Panc1 (cell line): ENCODE results near the gene GRID1. TPM values are rescaled to one million over a fixed set of nuclear protein-coding genes. Genes with fewer than 3 reads are reported as not detected.

Experiments
- ATAC-seq: fragments of 200-7000 bp; cut with Tn5 transposase; 2 replicates; pipeline ENCODE4 v1.9.1; 2020; ENCODE audit warnings: mild to moderate bottlenecking, moderate library complexity
- BruUV-seq: library from RNA; stranded (reverse); fragments of 400-500 nt; replicated peaks from 2 replicates; lab custom pipeline; 2021; lab: Mats Ljungman, UMichigan
- CTCF ChIA-PET: fragments of 300-600 bp; sonication (Branson Sonifier 250); formaldehyde crosslinking; loops from one replicate; lab custom pipeline; 2022; ENCODE audit warnings: antibody characterized with exemption; lab: Charles Lee
- POLR2A ChIA-PET: fragments of 300-600 bp; sonication (Branson Sonifier 250); formaldehyde crosslinking; loops from one replicate; lab custom pipeline; 2022; ENCODE audit warnings: antibody characterized with exemption; lab: Charles Lee
- DNase-seq: peaks from one replicate; pipeline ENCODE4 v3.0.0-alpha.2; 2010; ENCODE audit warnings: low read depth, low spot score
- H3K27ac ChIP-seq: 2 replicates; pipeline ENCODE4 v1.5.1; 2011; ENCODE audit warnings: mild to moderate bottlenecking, low read length, inconsistent platforms
- H3K27me3 ChIP-seq: fragments of 200-500 bp; sonication (Bioruptor generic); 2 replicates; pipeline ENCODE4 v1.6.0; 2014; ENCODE audit warnings: low read length, inconsistent platforms; ENCODE audit not compliant: control insufficient read depth, insufficient read depth
- H3K36me3 ChIP-seq: fragments of 200-500 bp; sonication (Bioruptor generic); 2 replicates; pipeline ENCODE4 v1.5.1; 2014; ENCODE audit warnings: inconsistent platforms, mild to moderate bottlenecking, low read length, moderate library complexity; ENCODE audit not compliant: control insufficient read depth, insufficient read depth
- H3K4me1 ChIP-seq: 2 replicates; pipeline ENCODE4 v1.5.1; 2011; ENCODE audit warnings: inconsistent platforms, mild to moderate bottlenecking, low read length, moderate library complexity; ENCODE audit not compliant: control insufficient read depth, insufficient read depth
- H3K4me3 ChIP-seq, 2 experiments: 2 replicates each; pipeline ENCODE4 v1.5.1; 2011 to 2012; ENCODE audit warnings: low read depth in 2 of 2, low read length in 2 of 2, mild to moderate bottlenecking in 2 of 2, inconsistent platforms in 1 of 2, moderate library complexity in 1 of 2
- H3K9me3 ChIP-seq: fragments of 200-500 bp; sonication (Bioruptor generic); 2 replicates; pipeline ENCODE4 v1.5.1; 2014; ENCODE audit warnings: low read depth, mild to moderate bottlenecking, inconsistent platforms, low read length, moderate library complexity; ENCODE audit not compliant: control insufficient read depth, insufficient read depth
- CTCF ChIP-seq: fragments of 450-650 bp; IDR thresholded peaks from 2 replicates; pipeline ENCODE4 v1.5.1; 2017; ENCODE audit warnings: mild to moderate bottlenecking
- POLR2AphosphoS5 ChIP-seq: IDR thresholded peaks from 2 replicates; pipeline ENCODE4 v1.6.1; 2012; ENCODE audit warnings: mild to moderate bottlenecking, low read depth, low read length, moderate library complexity
- SIN3A ChIP-seq: IDR thresholded peaks from 2 replicates; pipeline ENCODE4 v1.6.1; 2012; ENCODE audit warnings: low read depth, mild to moderate bottlenecking, low read length, moderate library complexity, borderline replicate concordance; ENCODE audit not compliant: insufficient read depth
- TCF7L2 ChIP-seq: IDR thresholded peaks from 2 replicates; pipeline ENCODE4 v1.6.1; 2011; ENCODE audit warnings: mild to moderate bottlenecking, low read depth, low read length, inconsistent platforms
- in situ Hi-C: cut with HindIII; loops from 2 replicates; pipeline ENCODE4 v1.10.0; 2016; ENCODE audit warnings: low sequenced_read_pairs, low pct_unique_long_range_greater_than_20kb
- intact Hi-C: fragments of 100-400 bp; cut with micrococcal nuclease; formaldehyde crosslinking; loops from one replicate; pipeline ENCODE4 v1.10.0; 2022; ENCODE audit not compliant: unreplicated experiment
- total RNA-seq: library from RNA; stranded (reverse); gene quantifications from one replicate; pipeline ENCODE4 v1.2.1, GENCODE V29; 2021; ENCODE audit not compliant: unreplicated experiment
- TF ChIP-seq, protein P1 (sequence below), 2 experiments: IDR thresholded peaks; 2 replicates each; pipeline ENCODE4 v1.6.1; 2011 to 2012; ENCODE audit warnings: low read depth in 2 of 2, control low read depth in 1 of 2, low read length in 1 of 2, mild to moderate bottlenecking in 1 of 2, moderate library complexity in 1 of 2; ENCODE audit not compliant: insufficient read depth in 1 of 2

GRID1 gene
- total RNA-seq, 1 experiment from 2014 or later = 2.3 TPM

DNA sequence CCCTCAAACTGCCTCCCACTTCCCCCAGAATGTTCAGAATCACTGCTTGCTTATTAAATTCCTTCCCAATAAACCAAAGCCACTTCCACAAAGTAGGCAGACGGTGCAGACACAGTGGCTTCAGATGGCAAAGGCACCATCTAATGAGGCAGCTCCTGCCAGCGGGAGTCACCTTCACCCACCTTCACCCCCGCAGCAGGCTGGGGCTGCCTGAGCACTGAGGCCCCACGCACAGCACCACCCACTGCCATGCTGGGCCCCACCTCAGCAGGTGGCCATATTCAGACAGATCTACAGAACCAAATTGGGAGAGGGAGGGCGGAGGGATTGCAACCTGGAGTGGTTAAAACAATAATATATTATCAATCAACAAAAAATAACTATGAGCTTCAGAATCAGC is 118.5 kb downstream of the GRID1 start:
- POLR2A ChIA-PET = no interaction called here
- TF ChIP-seq TCF7L2 (no peak), SIN3A (no peak), CTCF (no peak), POLR2AphosphoS5 (no peak)
- TF ChIP-seq, protein P1, sequence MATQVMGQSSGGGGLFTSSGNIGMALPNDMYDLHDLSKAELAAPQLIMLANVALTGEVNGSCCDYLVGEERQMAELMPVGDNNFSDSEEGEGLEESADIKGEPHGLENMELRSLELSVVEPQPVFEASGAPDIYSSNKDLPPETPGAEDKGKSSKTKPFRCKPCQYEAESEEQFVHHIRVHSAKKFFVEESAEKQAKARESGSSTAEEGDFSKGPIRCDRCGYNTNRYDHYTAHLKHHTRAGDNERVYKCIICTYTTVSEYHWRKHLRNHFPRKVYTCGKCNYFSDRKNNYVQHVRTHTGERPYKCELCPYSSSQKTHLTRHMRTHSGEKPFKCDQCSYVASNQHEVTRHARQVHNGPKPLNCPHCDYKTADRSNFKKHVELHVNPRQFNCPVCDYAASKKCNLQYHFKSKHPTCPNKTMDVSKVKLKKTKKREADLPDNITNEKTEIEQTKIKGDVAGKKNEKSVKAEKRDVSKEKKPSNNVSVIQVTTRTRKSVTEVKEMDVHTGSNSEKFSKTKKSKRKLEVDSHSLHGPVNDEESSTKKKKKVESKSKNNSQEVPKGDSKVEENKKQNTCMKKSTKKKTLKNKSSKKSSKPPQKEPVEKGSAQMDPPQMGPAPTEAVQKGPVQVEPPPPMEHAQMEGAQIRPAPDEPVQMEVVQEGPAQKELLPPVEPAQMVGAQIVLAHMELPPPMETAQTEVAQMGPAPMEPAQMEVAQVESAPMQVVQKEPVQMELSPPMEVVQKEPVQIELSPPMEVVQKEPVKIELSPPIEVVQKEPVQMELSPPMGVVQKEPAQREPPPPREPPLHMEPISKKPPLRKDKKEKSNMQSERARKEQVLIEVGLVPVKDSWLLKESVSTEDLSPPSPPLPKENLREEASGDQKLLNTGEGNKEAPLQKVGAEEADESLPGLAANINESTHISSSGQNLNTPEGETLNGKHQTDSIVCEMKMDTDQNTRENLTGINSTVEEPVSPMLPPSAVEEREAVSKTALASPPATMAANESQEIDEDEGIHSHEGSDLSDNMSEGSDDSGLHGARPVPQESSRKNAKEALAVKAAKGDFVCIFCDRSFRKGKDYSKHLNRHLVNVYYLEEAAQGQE (IDR thresholded peaks at IDR 0.05; ENCODE audit: insufficient read depth in 1 of 2, low read depth in 2 of 2, low read length in 1 of 2) = no peak

GRCh38 chr10:86247588-86247987 is 119.0 kb downstream of the GRID1 start:
- no peaks in the 10 kb centered on the region for H3K36me3 ChIP-seq
- ATAC-seq = no peak
- ChIA-PET POLR2A (no interaction called here), CTCF (no interaction called here)
- no TSS peak for BruUV-seq
- intact Hi-C loops = no loop called here
- DNase-seq = no peak
- H3K4me1 ChIP-seq = no peaks in the 10 kb centered on the region
- H3K27me3 ChIP-seq = no peaks in the 10 kb centered on the region
- no peak overlapping the region for H3K27ac ChIP-seq
- in situ Hi-C loops = no loop called here
- H3K4me3 ChIP-seq = no peak overlapping the region
- TF ChIP-seq CTCF = no peak
- TF ChIP-seq TCF7L2 = no peak
- TF ChIP-seq SIN3A = no peak
- TF ChIP-seq, protein P1 (IDR thresholded peaks at IDR 0.05; ENCODE audit: insufficient read depth in 1 of 2, low read depth in 2 of 2, low read length in 1 of 2) = no peak
- TF ChIP-seq POLR2AphosphoS5 = no peak
- H3K9me3 ChIP-seq = no peaks in the 10 kb centered on the region

More for the DNA sequence above, 118.5 kb downstream of the GRID1 start:
- no peaks in the 10 kb centered on the region for H3K9me3 ChIP-seq
- in situ Hi-C loops = no loop called here
- H3K27ac ChIP-seq = no peak overlapping the region
- H3K4me1 ChIP-seq = no peaks in the 10 kb centered on the region
- H3K36me3 ChIP-seq = no peaks in the 10 kb centered on the region
- CTCF ChIA-PET = no interaction called here
- intact Hi-C loops = no loop called here
- BruUV-seq = no TSS peak
- no peaks in the 10 kb centered on the region for H3K27me3 ChIP-seq
- no peak for ATAC-seq
- H3K4me3 ChIP-seq = no peak overlapping the region
- no peak for DNase-seq
